ENCODE results near the gene BPGM. TPM values are rescaled to one million over a fixed set of nuclear protein-coding genes. Genes with fewer than 3 reads are reported as not detected.

Gene BPGM
- total and polyA plus RNA-seq, 9 of the 15 experiments (the other 6 are each of a cell fraction or from before 2014, with no cell fraction given) = 14.1 to 46.1 (median 21.2) TPM

DNA sequence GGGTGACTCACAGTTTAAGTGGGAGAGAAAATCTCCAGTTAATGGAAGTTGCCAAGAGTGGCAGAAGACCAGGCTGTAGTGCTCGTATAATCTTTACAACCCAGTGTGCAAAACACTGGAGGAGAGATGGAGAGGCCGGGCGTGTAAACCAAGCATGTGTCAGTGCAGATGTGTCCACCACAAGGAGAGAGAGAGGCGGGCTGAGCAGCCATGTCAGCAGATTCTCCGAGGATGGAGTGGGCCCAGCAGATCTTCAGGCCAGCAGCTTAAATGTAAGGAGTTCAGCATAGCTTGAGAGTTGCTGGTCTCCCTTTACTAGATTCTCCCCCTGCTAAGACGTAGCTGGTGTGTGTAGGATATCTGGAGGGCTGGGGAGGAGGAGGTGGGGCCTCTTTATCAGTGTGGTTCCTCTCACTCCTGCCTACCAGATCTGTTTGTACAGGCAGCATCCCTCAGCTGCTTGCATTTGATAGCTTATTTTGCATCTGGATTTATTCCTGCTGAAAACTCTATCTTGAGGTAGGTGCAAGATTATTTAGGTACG, 13.7 kb downstream of the BPGM start (continued):
- TF ChIP-seq HDGF (IDR thresholded peaks at IDR 0.05) = no peak
- peak; percentile 88 for TF ChIP-seq STAT5A (IDR thresholded peaks at IDR 0.05; ENCODE audit: borderline replicate concordance, low read length)
- no peak for TF ChIP-seq MCM3 (IDR thresholded peaks at IDR 0.05)
- TF ChIP-seq, protein P1, sequence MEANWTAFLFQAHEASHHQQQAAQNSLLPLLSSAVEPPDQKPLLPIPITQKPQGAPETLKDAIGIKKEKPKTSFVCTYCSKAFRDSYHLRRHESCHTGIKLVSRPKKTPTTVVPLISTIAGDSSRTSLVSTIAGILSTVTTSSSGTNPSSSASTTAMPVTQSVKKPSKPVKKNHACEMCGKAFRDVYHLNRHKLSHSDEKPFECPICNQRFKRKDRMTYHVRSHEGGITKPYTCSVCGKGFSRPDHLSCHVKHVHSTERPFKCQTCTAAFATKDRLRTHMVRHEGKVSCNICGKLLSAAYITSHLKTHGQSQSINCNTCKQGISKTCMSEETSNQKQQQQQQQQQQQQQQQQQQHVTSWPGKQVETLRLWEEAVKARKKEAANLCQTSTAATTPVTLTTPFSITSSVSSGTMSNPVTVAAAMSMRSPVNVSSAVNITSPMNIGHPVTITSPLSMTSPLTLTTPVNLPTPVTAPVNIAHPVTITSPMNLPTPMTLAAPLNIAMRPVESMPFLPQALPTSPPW (CRISPR knock-in tag; IDR thresholded peaks at IDR 0.05) = peak; percentile 64
- no peak for TF ChIP-seq RNF2 (IDR thresholded peaks at IDR 0.05)
- TF ChIP-seq TCFL5 (CRISPR knock-in tag; conservative IDR thresholded peaks at IDR 0.05) = no peak
- 0 out of 3 replicates have a peak, but pooled peaks of 1 of the 2 experiments have one; percentile 35 for TF ChIP-seq CBX3 (IDR thresholded peaks at IDR 0.05; ENCODE audit: borderline replicate concordance in 1 of 2, low read length in 2 of 2)
- TF ChIP-seq, protein P2, sequence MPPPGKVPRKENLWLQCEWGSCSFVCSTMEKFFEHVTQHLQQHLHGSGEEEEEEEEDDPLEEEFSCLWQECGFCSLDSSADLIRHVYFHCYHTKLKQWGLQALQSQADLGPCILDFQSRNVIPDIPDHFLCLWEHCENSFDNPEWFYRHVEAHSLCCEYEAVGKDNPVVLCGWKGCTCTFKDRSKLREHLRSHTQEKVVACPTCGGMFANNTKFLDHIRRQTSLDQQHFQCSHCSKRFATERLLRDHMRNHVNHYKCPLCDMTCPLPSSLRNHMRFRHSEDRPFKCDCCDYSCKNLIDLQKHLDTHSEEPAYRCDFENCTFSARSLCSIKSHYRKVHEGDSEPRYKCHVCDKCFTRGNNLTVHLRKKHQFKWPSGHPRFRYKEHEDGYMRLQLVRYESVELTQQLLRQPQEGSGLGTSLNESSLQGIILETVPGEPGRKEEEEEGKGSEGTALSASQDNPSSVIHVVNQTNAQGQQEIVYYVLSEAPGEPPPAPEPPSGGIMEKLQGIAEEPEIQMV (tag; conservative IDR thresholded peaks at IDR 0.05; ENCODE audit: low read depth) = no peak
- TF ChIP-seq, protein P3, sequence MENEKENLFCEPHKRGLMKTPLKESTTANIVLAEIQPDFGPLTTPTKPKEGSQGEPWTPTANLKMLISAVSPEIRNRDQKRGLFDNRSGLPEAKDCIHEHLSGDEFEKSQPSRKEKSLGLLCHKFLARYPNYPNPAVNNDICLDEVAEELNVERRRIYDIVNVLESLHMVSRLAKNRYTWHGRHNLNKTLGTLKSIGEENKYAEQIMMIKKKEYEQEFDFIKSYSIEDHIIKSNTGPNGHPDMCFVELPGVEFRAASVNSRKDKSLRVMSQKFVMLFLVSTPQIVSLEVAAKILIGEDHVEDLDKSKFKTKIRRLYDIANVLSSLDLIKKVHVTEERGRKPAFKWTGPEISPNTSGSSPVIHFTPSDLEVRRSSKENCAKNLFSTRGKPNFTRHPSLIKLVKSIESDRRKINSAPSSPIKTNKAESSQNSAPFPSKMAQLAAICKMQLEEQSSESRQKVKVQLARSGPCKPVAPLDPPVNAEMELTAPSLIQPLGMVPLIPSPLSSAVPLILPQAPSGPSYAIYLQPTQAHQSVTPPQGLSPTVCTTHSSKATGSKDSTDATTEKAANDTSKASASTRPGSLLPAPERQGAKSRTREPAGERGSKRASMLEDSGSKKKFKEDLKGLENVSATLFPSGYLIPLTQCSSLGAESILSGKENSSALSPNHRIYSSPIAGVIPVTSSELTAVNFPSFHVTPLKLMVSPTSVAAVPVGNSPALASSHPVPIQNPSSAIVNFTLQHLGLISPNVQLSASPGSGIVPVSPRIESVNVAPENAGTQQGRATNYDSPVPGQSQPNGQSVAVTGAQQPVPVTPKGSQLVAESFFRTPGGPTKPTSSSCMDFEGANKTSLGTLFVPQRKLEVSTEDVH (IDR thresholded peaks at IDR 0.05; ENCODE audit: low read depth, partially characterized antibody) = no peak
- TF ChIP-seq EWSR1 (IDR thresholded peaks at IDR 0.05; ENCODE audit: borderline replicate concordance, low read depth, partially characterized antibody) = no peak
- peak; percentile 86 for TF ChIP-seq HDAC2 (IDR thresholded peaks at IDR 0.05)
- no peak for TF ChIP-seq NCOA2 (IDR thresholded peaks at IDR 0.05; ENCODE audit: partially characterized antibody in 2 of 2)
- peak; percentile 89 for TF ChIP-seq EP300 (IDR thresholded peaks at IDR 0.05; ENCODE audit: low read length)
- TF ChIP-seq, protein P4, sequence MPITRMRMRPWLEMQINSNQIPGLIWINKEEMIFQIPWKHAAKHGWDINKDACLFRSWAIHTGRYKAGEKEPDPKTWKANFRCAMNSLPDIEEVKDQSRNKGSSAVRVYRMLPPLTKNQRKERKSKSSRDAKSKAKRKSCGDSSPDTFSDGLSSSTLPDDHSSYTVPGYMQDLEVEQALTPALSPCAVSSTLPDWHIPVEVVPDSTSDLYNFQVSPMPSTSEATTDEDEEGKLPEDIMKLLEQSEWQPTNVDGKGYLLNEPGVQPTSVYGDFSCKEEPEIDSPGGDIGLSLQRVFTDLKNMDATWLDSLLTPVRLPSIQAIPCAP (CRISPR knock-in tag; IDR thresholded peaks at IDR 0.05; ENCODE audit: borderline replicate concordance) = no peak
- TF ChIP-seq, protein P5, sequence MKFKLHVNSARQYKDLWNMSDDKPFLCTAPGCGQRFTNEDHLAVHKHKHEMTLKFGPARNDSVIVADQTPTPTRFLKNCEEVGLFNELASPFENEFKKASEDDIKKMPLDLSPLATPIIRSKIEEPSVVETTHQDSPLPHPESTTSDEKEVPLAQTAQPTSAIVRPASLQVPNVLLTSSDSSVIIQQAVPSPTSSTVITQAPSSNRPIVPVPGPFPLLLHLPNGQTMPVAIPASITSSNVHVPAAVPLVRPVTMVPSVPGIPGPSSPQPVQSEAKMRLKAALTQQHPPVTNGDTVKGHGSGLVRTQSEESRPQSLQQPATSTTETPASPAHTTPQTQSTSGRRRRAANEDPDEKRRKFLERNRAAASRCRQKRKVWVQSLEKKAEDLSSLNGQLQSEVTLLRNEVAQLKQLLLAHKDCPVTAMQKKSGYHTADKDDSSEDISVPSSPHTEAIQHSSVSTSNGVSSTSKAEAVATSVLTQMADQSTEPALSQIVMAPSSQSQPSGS (CRISPR knock-in tag; IDR thresholded peaks at IDR 0.05) = no peak

Measured in K562 (cell line).